HL-60 (cell line): ENCODE results near the gene CERKL.

Experiments
- CTCF ChIP-seq: IDR thresholded peaks from one replicate; pipeline ENCODE4 v1.5.1; 2011; ENCODE audit warnings: low read length, control low read depth, inconsistent platforms; ENCODE audit not compliant: insufficient read depth
- SPI1 ChIP-seq: IDR thresholded peaks from 2 replicates; pipeline ENCODE4 v1.6.1; 2012; ENCODE audit warnings: low read depth, mild to moderate bottlenecking, borderline replicate concordance
- TF ChIP-seq, protein P1 (sequence below): IDR thresholded peaks from 2 replicates; pipeline ENCODE4 v1.6.1; 2012; ENCODE audit warnings: low read depth; ENCODE audit not compliant: insufficient replicate concordance

DNA sequence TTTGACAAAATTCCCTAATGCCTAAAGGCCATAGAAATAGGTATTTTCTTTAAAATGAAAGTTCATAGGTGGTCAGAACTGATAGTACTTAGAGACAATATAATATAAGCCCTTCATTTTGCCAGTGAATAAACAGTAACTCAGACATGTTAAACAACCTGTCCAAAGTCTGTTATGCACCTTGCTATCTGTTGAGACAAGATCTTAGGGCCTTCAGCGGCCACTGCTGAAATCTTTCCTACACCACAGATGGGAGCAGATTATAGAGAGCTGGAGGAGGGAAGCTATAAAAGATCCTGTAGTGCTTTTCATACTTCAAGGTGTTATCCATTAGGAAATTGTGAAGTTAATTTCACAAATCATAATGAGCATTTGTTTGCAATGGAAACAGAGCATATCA, 13.8 kb downstream of the CERKL start:
- TF ChIP-seq CTCF, result no peak
- TF ChIP-seq, protein P1, sequence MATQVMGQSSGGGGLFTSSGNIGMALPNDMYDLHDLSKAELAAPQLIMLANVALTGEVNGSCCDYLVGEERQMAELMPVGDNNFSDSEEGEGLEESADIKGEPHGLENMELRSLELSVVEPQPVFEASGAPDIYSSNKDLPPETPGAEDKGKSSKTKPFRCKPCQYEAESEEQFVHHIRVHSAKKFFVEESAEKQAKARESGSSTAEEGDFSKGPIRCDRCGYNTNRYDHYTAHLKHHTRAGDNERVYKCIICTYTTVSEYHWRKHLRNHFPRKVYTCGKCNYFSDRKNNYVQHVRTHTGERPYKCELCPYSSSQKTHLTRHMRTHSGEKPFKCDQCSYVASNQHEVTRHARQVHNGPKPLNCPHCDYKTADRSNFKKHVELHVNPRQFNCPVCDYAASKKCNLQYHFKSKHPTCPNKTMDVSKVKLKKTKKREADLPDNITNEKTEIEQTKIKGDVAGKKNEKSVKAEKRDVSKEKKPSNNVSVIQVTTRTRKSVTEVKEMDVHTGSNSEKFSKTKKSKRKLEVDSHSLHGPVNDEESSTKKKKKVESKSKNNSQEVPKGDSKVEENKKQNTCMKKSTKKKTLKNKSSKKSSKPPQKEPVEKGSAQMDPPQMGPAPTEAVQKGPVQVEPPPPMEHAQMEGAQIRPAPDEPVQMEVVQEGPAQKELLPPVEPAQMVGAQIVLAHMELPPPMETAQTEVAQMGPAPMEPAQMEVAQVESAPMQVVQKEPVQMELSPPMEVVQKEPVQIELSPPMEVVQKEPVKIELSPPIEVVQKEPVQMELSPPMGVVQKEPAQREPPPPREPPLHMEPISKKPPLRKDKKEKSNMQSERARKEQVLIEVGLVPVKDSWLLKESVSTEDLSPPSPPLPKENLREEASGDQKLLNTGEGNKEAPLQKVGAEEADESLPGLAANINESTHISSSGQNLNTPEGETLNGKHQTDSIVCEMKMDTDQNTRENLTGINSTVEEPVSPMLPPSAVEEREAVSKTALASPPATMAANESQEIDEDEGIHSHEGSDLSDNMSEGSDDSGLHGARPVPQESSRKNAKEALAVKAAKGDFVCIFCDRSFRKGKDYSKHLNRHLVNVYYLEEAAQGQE, result no peak
- TF ChIP-seq SPI1, result no peak
